CD4-positive, alpha-beta memory T cell (primary cell): Measurements from ENCODE around the gene POTEM. TPM values are rescaled to one million over a fixed set of nuclear protein-coding genes. Genes with fewer than 3 reads are reported as not detected.
A peak's percentile ranks its signal among the peaks of the same experiment; 100 is the strongest.
"Not testable (repeated sequence)": the region's sequence is repeated elsewhere in the genome, so short reads cannot be mapped to it uniquely, and the experiment has no call there.

Experiments
- CTCF ChIA-PET: fragments of 350-600 bp; sonication (Branson Sonifier 250); formaldehyde crosslinking; loops from one replicate; lab custom pipeline; 2021; ENCODE audit warnings: inconsistent platforms; ENCODE audit not compliant: partially characterized antibody; lab: Charles Lee
- POLR2A ChIA-PET: fragments of 350-600 bp; sonication (Branson Sonifier 250); formaldehyde crosslinking; loops from one replicate; lab custom pipeline; 2021; ENCODE audit not compliant: partially characterized antibody; lab: Charles Lee
- DNase-seq, 5 donors: peaks; one replicate each; pipeline versions ENCODE4 v3.0.0 to v3.0.0-alpha.2; 2020 to 2022; ENCODE audit warnings: mixed read lengths in 1 of 5
- H3K27ac ChIP-seq: one replicate; pipeline ENCODE4 v1.7.0; 2013; ENCODE audit warnings: low read depth, low read length
- H3K27me3 ChIP-seq: 2 replicates; pipeline ENCODE4 v1.7.0; 2013; ENCODE audit warnings: mild to moderate bottlenecking, low read length, moderate library complexity; ENCODE audit not compliant: insufficient read depth
- H3K36me3 ChIP-seq: 2 replicates; pipeline ENCODE4 v1.7.0; 2013; ENCODE audit warnings: mild to moderate bottlenecking, low read length, moderate library complexity; ENCODE audit not compliant: insufficient read depth
- H3K4me1 ChIP-seq: 2 replicates; pipeline ENCODE4 v1.7.0; 2013; ENCODE audit warnings: mild to moderate bottlenecking, low read length, moderate library complexity; ENCODE audit not compliant: insufficient read depth
- H3K4me3 ChIP-seq, 2 donors: one replicate each; pipeline ENCODE4 v1.7.0; 2013; ENCODE audit warnings: low read length in 2 of 2, mild to moderate bottlenecking in 1 of 2
- H3K9me3 ChIP-seq, 2 donors: one replicate each; pipeline ENCODE4 v1.7.0; 2013; ENCODE audit warnings: low read length in 2 of 2, control low read depth in 1 of 2; ENCODE audit not compliant: control insufficient read depth in 1 of 2
- H3K27ac Mint-ChIP-seq, 7 donors: one replicate each; pipeline ENCODE4 v1.8.0; 2020 to 2021; ENCODE audit warnings: mixed read lengths in 7 of 7, mild to moderate bottlenecking in 6 of 7, inconsistent platforms in 3 of 7, moderate library complexity in 3 of 7
- H3K27me3 Mint-ChIP-seq, 2 donors: one replicate each; pipeline ENCODE4 v1.8.0; 2020 to 2021; ENCODE audit warnings: mixed read lengths in 2 of 2
- H3K36me3 Mint-ChIP-seq, 2 donors: one replicate each; pipeline ENCODE4 v1.8.0; 2020 to 2021; ENCODE audit warnings: mixed read lengths in 2 of 2, inconsistent platforms in 1 of 2, mild to moderate bottlenecking in 1 of 2
- H3K4me1 Mint-ChIP-seq, 4 donors: one replicate each; pipeline ENCODE4 v1.8.0; 2020 to 2021; ENCODE audit warnings: mixed read lengths in 4 of 4, mild to moderate bottlenecking in 1 of 4
- H3K4me3 Mint-ChIP-seq, 8 donors: one replicate each; pipeline ENCODE4 v1.8.0; 2020 to 2021; ENCODE audit warnings: mixed read lengths in 8 of 8, mild to moderate bottlenecking in 7 of 8, moderate library complexity in 6 of 8, inconsistent platforms in 3 of 8
- H3K9me3 Mint-ChIP-seq, 8 donors: one replicate each; pipeline ENCODE4 v1.8.0; 2020 to 2021; ENCODE audit warnings: mixed read lengths in 8 of 8, mild to moderate bottlenecking in 5 of 8, inconsistent platforms in 3 of 8, moderate library complexity in 1 of 8
- intact Hi-C: fragments of 100-400 bp; cut with micrococcal nuclease; formaldehyde crosslinking; loops from one replicate; pipeline ENCODE4 v1.15.1; 2023
- polyA plus RNA-seq, 2 donors: library from polyadenylated mRNA; unstranded; fragments of 300-500 nt; fragmentation: Illumina TruSeq; gene quantifications; one replicate each; pipeline ENCODE4 v1.2.3, GENCODE V29; 2021
- total RNA-seq, 2 experiments: library from RNA; stranded (reverse); gene quantifications; one replicate each; pipeline ENCODE4 v1.2.3, GENCODE V29; 2021

Gene POTEM
- total and polyA plus RNA-seq, 4 experiments from 2014 or later = not detected

DNA sequence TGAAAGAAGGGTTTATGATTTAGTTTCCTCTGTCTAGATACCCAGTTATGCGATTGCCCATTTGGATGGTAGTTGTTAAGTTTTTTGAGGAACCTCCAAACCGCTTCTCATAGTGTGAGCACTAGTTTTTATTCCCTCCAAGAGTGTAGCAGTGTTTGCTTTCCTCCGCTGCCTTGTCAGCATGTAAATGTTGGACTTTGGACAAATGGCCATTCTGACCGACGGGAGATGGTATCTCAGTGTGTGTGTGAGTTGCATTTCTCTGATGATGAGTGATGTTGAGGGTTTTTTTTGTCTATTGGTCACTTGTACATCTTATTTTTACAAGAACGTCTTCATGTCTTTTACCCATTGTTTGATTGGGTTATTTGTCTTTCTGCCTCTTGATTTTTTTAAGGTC, 11.4 kb upstream of the POTEM start:
- H3K27ac Mint-ChIP-seq, POLR2A ChIA-PET, CTCF ChIA-PET, H3K9me3 Mint-ChIP-seq, H3K4me1 Mint-ChIP-seq, H3K9me3 ChIP-seq, DNase-seq, H3K36me3 Mint-ChIP-seq, H3K27ac ChIP-seq, H3K4me1 ChIP-seq, H3K27me3 Mint-ChIP-seq, H3K4me3 ChIP-seq, H3K36me3 ChIP-seq, H3K4me3 Mint-ChIP-seq, intact Hi-C loops, H3K27me3 ChIP-seq: not testable (repeated sequence)

DNA sequence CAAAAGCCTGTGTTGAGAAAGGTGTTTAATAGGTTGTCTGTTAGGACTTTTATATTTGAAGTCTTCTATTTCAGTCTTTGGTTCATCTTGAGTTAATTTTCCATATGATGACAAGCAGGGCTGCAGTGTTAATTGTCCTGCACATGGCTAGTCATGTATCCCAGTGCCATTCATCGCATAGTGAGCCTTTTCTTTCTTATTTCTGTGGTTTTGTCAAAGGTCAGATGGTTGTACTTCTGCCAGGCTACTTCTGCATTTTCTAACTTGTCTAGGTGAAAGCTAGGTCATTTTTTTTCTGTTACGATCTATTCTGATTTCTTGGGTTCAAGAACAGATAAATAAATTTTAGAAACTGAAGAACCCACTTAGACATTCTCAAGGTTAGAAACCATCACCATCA, 5.7 kb upstream of the POTEM start:
- intact Hi-C loops, H3K4me3 ChIP-seq, DNase-seq, CTCF ChIA-PET, H3K36me3 Mint-ChIP-seq, H3K27ac ChIP-seq, H3K27me3 Mint-ChIP-seq, H3K4me3 Mint-ChIP-seq, H3K9me3 Mint-ChIP-seq, H3K4me1 ChIP-seq, H3K36me3 ChIP-seq, H3K9me3 ChIP-seq, H3K27me3 ChIP-seq, H3K27ac Mint-ChIP-seq, H3K4me1 Mint-ChIP-seq, POLR2A ChIA-PET: not testable (repeated sequence)

DNA sequence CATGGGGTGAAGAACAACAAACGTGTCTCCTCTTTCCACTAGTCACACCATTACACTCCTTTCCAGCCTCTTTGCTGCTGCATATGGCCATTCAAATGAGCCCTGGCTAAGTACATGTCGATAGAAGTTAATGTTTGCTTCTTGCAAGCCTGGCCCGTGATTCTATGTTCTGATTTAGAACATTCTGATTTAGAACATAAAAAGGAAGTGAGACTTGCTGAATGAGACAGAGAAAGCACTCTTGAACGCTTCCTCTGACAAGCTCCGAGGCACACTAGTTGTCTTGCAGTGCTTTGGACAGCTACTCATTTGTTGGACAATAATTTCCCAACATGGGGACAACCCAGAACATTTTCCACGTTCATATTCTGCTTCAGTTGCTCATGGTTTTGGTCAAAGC, 5.1 kb upstream of the POTEM start:
- H3K36me3 ChIP-seq, H3K27ac Mint-ChIP-seq, H3K4me1 Mint-ChIP-seq, intact Hi-C loops, CTCF ChIA-PET, H3K4me3 ChIP-seq, H3K36me3 Mint-ChIP-seq, H3K27me3 ChIP-seq, H3K27me3 Mint-ChIP-seq, DNase-seq, H3K4me3 Mint-ChIP-seq, H3K9me3 Mint-ChIP-seq, H3K9me3 ChIP-seq, H3K27ac ChIP-seq, H3K4me1 ChIP-seq, POLR2A ChIA-PET: not testable (repeated sequence)

DNA sequence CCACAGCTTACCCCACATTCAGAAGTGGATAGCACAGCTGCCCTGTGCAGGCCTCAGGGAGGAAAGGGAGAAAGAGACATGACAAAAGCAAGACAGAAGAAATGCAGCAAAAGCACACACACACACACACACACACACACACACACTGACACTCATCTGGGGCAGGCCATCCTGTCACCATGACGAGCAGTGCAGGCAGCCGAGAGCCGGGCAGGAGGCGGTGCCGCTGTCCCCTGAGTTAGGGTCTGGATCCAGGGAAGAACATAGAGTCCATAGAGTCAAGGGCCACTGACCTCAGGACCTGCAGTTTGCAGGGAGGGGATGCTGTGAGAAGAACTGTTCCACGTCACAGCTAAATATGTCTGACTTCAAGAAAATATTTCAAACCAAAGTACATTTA, 4.0 kb upstream of the POTEM start:
- H3K9me3 Mint-ChIP-seq, H3K36me3 Mint-ChIP-seq, DNase-seq, H3K9me3 ChIP-seq, H3K36me3 ChIP-seq, H3K4me3 ChIP-seq, H3K27ac Mint-ChIP-seq, POLR2A ChIA-PET, intact Hi-C loops, H3K27me3 ChIP-seq, H3K4me1 Mint-ChIP-seq, H3K27me3 Mint-ChIP-seq, H3K4me1 ChIP-seq, H3K27ac ChIP-seq, H3K4me3 Mint-ChIP-seq, CTCF ChIA-PET: not testable (repeated sequence)

DNA sequence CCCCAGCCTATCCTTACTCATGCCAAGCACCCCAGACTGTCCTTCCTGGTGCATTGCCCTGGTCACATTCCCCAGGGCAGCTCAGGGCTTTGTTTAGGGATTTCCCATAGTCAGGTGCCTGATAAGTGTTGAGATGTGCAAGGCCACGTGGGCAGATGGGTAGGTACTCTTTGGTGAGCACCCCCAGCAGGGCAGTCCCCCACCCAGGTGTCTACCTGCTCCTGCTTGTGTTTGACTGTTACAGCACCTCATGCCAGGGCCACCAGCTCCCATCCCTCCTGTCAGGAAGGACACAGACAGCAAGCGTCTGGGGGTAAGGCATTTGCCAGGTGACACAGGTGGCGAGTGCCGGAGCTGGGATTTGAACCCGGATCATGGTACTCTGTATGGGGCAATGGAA, 2.4 kb upstream of the POTEM start:
- H3K27me3 Mint-ChIP-seq, DNase-seq, H3K4me1 ChIP-seq, CTCF ChIA-PET, H3K4me3 Mint-ChIP-seq, H3K9me3 Mint-ChIP-seq, H3K9me3 ChIP-seq, H3K27ac Mint-ChIP-seq, H3K36me3 ChIP-seq, H3K36me3 Mint-ChIP-seq, H3K27ac ChIP-seq, H3K4me1 Mint-ChIP-seq, POLR2A ChIA-PET, intact Hi-C loops, H3K27me3 ChIP-seq, H3K4me3 ChIP-seq: not testable (repeated sequence)

DNA sequence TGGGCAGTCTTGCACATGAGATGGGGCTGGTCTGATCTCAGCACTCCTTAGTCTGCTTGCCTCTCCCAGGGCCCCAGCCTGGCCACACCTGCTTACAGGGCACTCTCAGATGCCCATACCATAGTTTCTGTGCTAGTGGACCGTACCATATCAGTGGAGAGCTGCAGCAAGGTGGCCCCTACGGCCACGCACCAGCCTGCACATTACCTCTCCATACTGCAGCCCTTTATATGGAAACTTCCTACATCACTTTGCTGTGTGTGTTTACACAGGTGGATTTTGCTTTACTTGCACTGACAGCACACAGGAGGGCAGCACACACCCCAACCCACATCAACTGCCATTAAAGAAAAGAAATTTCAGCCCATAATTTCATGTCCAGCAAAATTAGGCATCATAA, 35.3 kb downstream of the POTEM start:
- H3K36me3 Mint-ChIP-seq, H3K4me3 ChIP-seq, H3K27me3 Mint-ChIP-seq, H3K9me3 Mint-ChIP-seq, DNase-seq, H3K4me3 Mint-ChIP-seq, H3K4me1 ChIP-seq, intact Hi-C loops, H3K27ac Mint-ChIP-seq, H3K9me3 ChIP-seq, H3K27ac ChIP-seq, H3K4me1 Mint-ChIP-seq, CTCF ChIA-PET, H3K36me3 ChIP-seq, H3K27me3 ChIP-seq, POLR2A ChIA-PET: not testable (repeated sequence)

DNA sequence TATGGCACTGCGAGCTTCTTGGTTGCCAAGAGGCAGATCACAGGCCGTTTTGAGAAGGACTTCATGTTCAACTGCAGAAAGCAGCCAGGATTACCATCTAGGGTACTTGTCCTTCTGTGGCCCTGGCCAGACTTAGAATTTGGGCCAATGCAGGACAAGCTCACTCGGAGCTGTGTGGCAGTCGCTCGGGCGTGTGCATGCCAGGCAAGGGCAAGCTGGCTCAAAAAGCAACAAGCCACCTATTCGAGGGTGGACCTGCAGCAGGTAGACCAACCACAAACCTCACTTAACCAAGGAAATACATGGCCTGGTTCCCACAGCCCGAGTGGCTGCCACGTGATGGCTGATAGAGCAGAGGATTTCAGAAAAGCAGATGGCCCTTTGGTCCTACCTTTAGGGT, 39.3 kb downstream of the POTEM start:
- not testable (repeated sequence) for H3K36me3 Mint-ChIP-seq, H3K4me1 Mint-ChIP-seq

DNA sequence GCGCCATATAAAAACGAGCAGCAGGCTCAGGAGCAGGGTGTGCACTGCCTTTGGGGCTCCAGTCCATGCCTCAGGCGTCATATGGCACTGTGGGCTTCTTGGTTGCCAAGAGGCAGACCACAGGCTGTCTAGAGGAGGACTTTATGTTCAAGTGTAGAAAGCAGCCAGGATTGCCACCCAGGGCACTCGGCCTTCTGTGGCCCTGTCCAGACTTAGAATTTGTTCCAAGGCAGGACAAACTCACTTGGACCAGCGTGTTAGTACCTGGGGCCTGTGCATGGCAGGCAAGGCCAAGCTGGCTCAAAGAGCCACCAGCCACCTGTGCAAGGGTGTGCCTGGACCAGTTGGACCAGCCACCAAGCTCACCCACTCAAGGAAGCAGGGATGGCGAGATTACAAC, 40.4 kb downstream of the POTEM start:
- H3K27me3 Mint-ChIP-seq, H3K4me1 ChIP-seq, H3K4me3 ChIP-seq, intact Hi-C loops, H3K27ac Mint-ChIP-seq, H3K9me3 Mint-ChIP-seq, H3K9me3 ChIP-seq, H3K36me3 Mint-ChIP-seq, CTCF ChIA-PET, H3K4me3 Mint-ChIP-seq, H3K36me3 ChIP-seq, H3K27ac ChIP-seq, POLR2A ChIA-PET, H3K4me1 Mint-ChIP-seq, H3K27me3 ChIP-seq: not testable (repeated sequence)
- peak in 1 of 5 donors; percentile 21 for DNase-seq

More for the DNA sequence above, 39.3 kb downstream of the POTEM start:
- H3K4me3 Mint-ChIP-seq, H3K4me1 ChIP-seq, H3K9me3 Mint-ChIP-seq, H3K27ac Mint-ChIP-seq, intact Hi-C loops, H3K27me3 Mint-ChIP-seq, CTCF ChIA-PET, DNase-seq, H3K27me3 ChIP-seq, H3K9me3 ChIP-seq, POLR2A ChIA-PET, H3K36me3 ChIP-seq, H3K4me3 ChIP-seq, H3K27ac ChIP-seq: not testable (repeated sequence)
